ENCODE results near the gene SNX5. TPM values are rescaled to one million over a fixed set of nuclear protein-coding genes. Genes with fewer than 3 reads are reported as not detected.
A peak's percentile ranks its signal among the peaks of the same experiment; 100 is the strongest.

Gene SNX5
- total and polyA plus RNA-seq, 2 of the 13 experiments (the other 11 are each of a cell fraction or from before 2014, with no cell fraction given), result 664 to 1,040 TPM

- TF ChIP-seq BCLAF1 (IDR thresholded peaks at IDR 0.05), result no peak
- no peak for TF ChIP-seq ATRX (CRISPR knock-in tag; IDR thresholded peaks at IDR 0.05; ENCODE audit: borderline replicate concordance)
- no peak for TF ChIP-seq NR1H2 (CRISPR knock-in tag; IDR thresholded peaks at IDR 0.05; ENCODE audit: borderline replicate concordance, low read depth)
- TF ChIP-seq ZNF18 (CRISPR knock-in tag; IDR thresholded peaks at IDR 0.05; ENCODE audit: insufficient replicate concordance), result no peak
- TF ChIP-seq ZNF354B (CRISPR knock-in tag; IDR thresholded peaks at IDR 0.05), result 0 out of 2 replicates have a peak, but pooled peaks have one; percentile 45
- no peak for TF ChIP-seq ZNF878 (CRISPR knock-in tag; IDR thresholded peaks at IDR 0.05)
- TF ChIP-seq SP140L (CRISPR knock-in tag; IDR thresholded peaks at IDR 0.05; ENCODE audit: borderline replicate concordance), result no peak
- TF ChIP-seq ELK4 (CRISPR knock-in tag; IDR thresholded peaks at IDR 0.05; ENCODE audit: borderline replicate concordance), result no peak
- TF ChIP-seq ZNF704 (CRISPR knock-in tag; IDR thresholded peaks at IDR 0.05; ENCODE audit: borderline replicate concordance), result 0 out of 2 replicates have a peak, but pooled peaks have one; percentile 15
- peak; percentile 1; the same call in 1 of the 2 replicates for TF ChIP-seq DZIP1 (CRISPR knock-in tag; IDR thresholded peaks at IDR 0.05)
- no peak for TF ChIP-seq ZNF614 (CRISPR knock-in tag; IDR thresholded peaks at IDR 0.05; ENCODE audit: borderline replicate concordance)
- no peak; the same call in 1 of the 2 replicates for TF ChIP-seq ZKSCAN8 (CRISPR knock-in tag; IDR thresholded peaks at IDR 0.05; ENCODE audit: borderline replicate concordance)
- no peak for TF ChIP-seq ZNF574 (CRISPR knock-in tag; IDR thresholded peaks at IDR 0.05)
- no peak for TF ChIP-seq ZNF567 (CRISPR knock-in tag; IDR thresholded peaks at IDR 0.05; ENCODE audit: borderline replicate concordance)
- TF ChIP-seq MED13 (CRISPR knock-in tag; IDR thresholded peaks at IDR 0.05), result no peak
- peak; percentile 16; the same call in 1 of the 2 replicates for TF ChIP-seq MLLT10 (CRISPR knock-in tag; IDR thresholded peaks at IDR 0.05)
Measured at GRCh38 chr20:17969278-17969883, 787 bp upstream of the SNX5 start (continued).
